Measurements from ENCODE around the gene KLHL20. TPM values are rescaled to one million over a fixed set of nuclear protein-coding genes. Genes with fewer than 3 reads are reported as not detected.
A peak's percentile ranks its signal among the peaks of the same experiment; 100 is the strongest.

KLHL20 gene
- total RNA-seq, 5 donors from 2014 or later (not counting 1 experiment from before 2014, with no cell fraction given), result 28.7 to 34.5 (median 31.2) TPM

GRCh38 chr1:173824315-173825081 is 109.7 kb downstream of the KLHL20 start, which contains the start of the genes CENPL and DARS2:
Gene CENPL, minus strand, starts transcription at chr1:173824883. Its CDS starts 13,584 bp downstream, at chr1:173811299.
Gene DARS2, plus strand, starts transcription at chr1:173824673. Its CDS starts 557 bp downstream, at chr1:173825230.
- peak; percentile 91 to 94 (median 92) for ATAC-seq (replicated peaks in 1 of 4)
- H3K36me3 ChIP-seq (ENCODE audit: control insufficient read depth in 2 of 2, extremely low read depth in 1 of 2, insufficient read depth in 1 of 2, low read length in 1 of 2), result peaks cover 0 to 3% of the 10 kb centered on the region in 2 donors
- WGBS (ENCODE audit: insufficient coverage), result under 1% methylated on average over 33 of the region's 55 CpGs
- peak within 1 kb of the TSS; percentile 81 for H3K27ac ChIP-seq (ENCODE audit: low read length)
- peak; percentile 78 to 96 (median 90) for DNase-seq
- no peaks in the 10 kb centered on the region for H3K27me3 ChIP-seq (replicated peaks in 1 of 2; ENCODE audit: control insufficient read depth in 2 of 2, extremely low read depth in 1 of 2, insufficient read depth in 2 of 2, low read length in 1 of 2)
- Mint-ChIP-seq H3K27me3 (no peaks in the 10 kb centered on the region), H3K9me3 (no peaks in the 10 kb centered on the region), H3K27ac (peak within 1 kb of the TSS; percentile 94 to 96), H3K36me3 (peaks cover 4% of the 10 kb centered on the region), H3K4me3 (peak within 1 kb of the TSS; percentile 94 to 99 (median 96)), H3K4me1 (peaks cover 43 to 60% (median 59%) of the 10 kb centered on the region in 3 donors)
- peak within 1 kb of the TSS; percentile 85 for H3K4me3 ChIP-seq (ENCODE audit: control insufficient read depth in 1 of 2, extremely low read depth in 1 of 2, low read length in 1 of 2)
- peaks cover 9 to 19% of the 10 kb centered on the region in 2 experiments for H3K4me1 ChIP-seq (ENCODE audit: control insufficient read depth in 1 of 2, extremely low read depth in 1 of 2, insufficient read depth in 2 of 2, low read length in 2 of 2)
- H3K9me3 ChIP-seq, result no peaks in the 10 kb centered on the region
- POLR2A ChIA-PET, result interaction anchor here (0.6 to 1.2 kb wide), 7 partner anchors 27 to 616 kb away, joined by 3 to 6 read pairs (median 3); partner anchors contain the start of gene GAS5 (in 1 of the 2)
- CTCF ChIA-PET, result interaction anchor here (0.6 to 2.9 kb wide), 20 partner anchors 20 to 1226 kb away, joined by 3 to 49 read pairs (median 4); partner anchors contain the start of genes KLHL20 (in 1 of the 2), PRDX6 (in 1 of the 2) and ZBTB37 (in 1 of the 2)

GRCh38 chr1:173827611-173828010 is 112.8 kb downstream of the KLHL20 start:
- Histone ChIP-seq H3K9me3 (no peaks in the 10 kb centered on the region), H3K4me3 (ENCODE audit: control insufficient read depth in 1 of 2, extremely low read depth in 1 of 2, low read length in 1 of 2) (no peak overlapping the region), H3K27ac (ENCODE audit: low read length) (no peak overlapping the region), H3K4me1 (ENCODE audit: control insufficient read depth in 1 of 2, extremely low read depth in 1 of 2, insufficient read depth in 2 of 2, low read length in 2 of 2) (peaks cover 9 to 19% of the 10 kb centered on the region in 2 experiments), H3K27me3 (replicated peaks in 1 of 2; ENCODE audit: control insufficient read depth in 2 of 2, extremely low read depth in 1 of 2, insufficient read depth in 2 of 2, low read length in 1 of 2) (no peaks in the 10 kb centered on the region), H3K36me3 (ENCODE audit: control insufficient read depth in 2 of 2, extremely low read depth in 1 of 2, insufficient read depth in 1 of 2, low read length in 1 of 2) (peaks cover 5 to 15% of the 10 kb centered on the region in 2 donors)
- 100% methylated on average over 2 of the region's 2 CpGs for WGBS (ENCODE audit: insufficient coverage)
- H3K27ac Mint-ChIP-seq, result no peak overlapping the region
- peaks cover 27 to 43% (median 39%) of the 10 kb centered on the region in 3 donors for H3K4me1 Mint-ChIP-seq
- DNase-seq (no peak), ATAC-seq (replicated peaks in 1 of 4) (no peak)
- H3K9me3 Mint-ChIP-seq, result no peaks in the 10 kb centered on the region
- no peaks in the 10 kb centered on the region for H3K27me3 Mint-ChIP-seq
- no peak overlapping the region for H3K4me3 Mint-ChIP-seq
- ChIA-PET POLR2A (interaction anchor here (0.6 to 1.0 kb wide), 3 partner anchors 35 to 919 kb away, joined by 3 read pairs; no protein-coding TSS in a partner anchor), CTCF (interaction anchor here (0.7 to 1.1 kb wide), 4 partner anchors 27 to 398 kb away, joined by 3 to 8 read pairs (median 4); no protein-coding TSS in a partner anchor)
- peaks cover 15% of the 10 kb centered on the region for H3K36me3 Mint-ChIP-seq

DNA sequence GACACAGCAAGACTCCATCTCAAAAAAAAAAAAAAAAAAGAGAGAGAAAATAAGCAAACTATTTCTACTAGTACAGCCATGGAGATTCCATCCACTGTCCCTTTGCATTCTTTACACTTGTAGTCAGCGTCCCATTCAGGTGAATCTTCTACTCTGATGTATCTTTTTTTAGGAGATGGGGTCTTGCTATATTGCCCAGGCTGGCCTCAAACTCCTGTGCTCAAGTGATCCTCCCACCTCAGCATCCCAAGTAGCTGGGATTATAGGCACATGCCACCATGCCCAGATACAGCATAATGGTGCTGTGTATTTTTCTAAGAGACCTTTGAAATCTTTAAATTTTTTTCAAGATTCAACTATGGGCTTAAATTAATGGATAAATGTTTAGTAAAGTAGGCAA is 118.0 kb downstream of the KLHL20 start:
- Mint-ChIP-seq H3K4me3 (no peak overlapping the region), H3K27ac (no peak overlapping the region), H3K27me3 (no peaks in the 10 kb centered on the region), H3K36me3 (peaks cover 31% of the 10 kb centered on the region), H3K4me1 (peaks cover 0 to 8% (median 4%) of the 10 kb centered on the region in 3 donors), H3K9me3 (no peaks in the 10 kb centered on the region)
- Histone ChIP-seq H3K9me3 (no peaks in the 10 kb centered on the region), H3K4me1 (ENCODE audit: control insufficient read depth in 1 of 2, extremely low read depth in 1 of 2, insufficient read depth in 2 of 2, low read length in 2 of 2) (no peaks in the 10 kb centered on the region), H3K27me3 (replicated peaks in 1 of 2; ENCODE audit: control insufficient read depth in 2 of 2, extremely low read depth in 1 of 2, insufficient read depth in 2 of 2, low read length in 1 of 2) (no peaks in the 10 kb centered on the region), H3K36me3 (ENCODE audit: control insufficient read depth in 2 of 2, extremely low read depth in 1 of 2, insufficient read depth in 1 of 2, low read length in 1 of 2) (peaks cover 12 to 39% of the 10 kb centered on the region in 2 donors), H3K27ac (ENCODE audit: low read length) (no peak overlapping the region), H3K4me3 (ENCODE audit: control insufficient read depth in 1 of 2, extremely low read depth in 1 of 2, low read length in 1 of 2) (no peak overlapping the region)
- ChIA-PET POLR2A (no interaction called here), CTCF (no interaction called here)
- DNase-seq, result no peak
- no peak for ATAC-seq (replicated peaks in 1 of 4)
- no CpG with 5 or more reads among the region's 1 CpG for WGBS (ENCODE audit: insufficient coverage)

Other genes with a start within 250 kb of the KLHL20 start
- gene PRDX6, start 237.6 kb upstream of the KLHL20 start, total RNA-seq, result 100 to 1,000 TPM in 2 of 5 donors, 10 to 100 TPM in 3; 70.7 to 108 (median 98.3) TPM
- not detected for gene SLC9C2, start 111.9 kb upstream of the KLHL20 start, total RNA-seq
- gene TEX50, start 79.6 kb upstream of the KLHL20 start, total RNA-seq, result not detected
- not detected for gene ANKRD45, start 45.1 kb upstream of the KLHL20 start, total RNA-seq
- gene DARS2, start 109.7 kb downstream of the KLHL20 start, total RNA-seq, result 10 to 100 TPM in 3 of 5 donors, 1 to 10 TPM in 2; 4.9 to 14.1 (median 13.6) TPM
- gene CENPL, start 109.9 kb downstream of the KLHL20 start, total RNA-seq, result 10 to 100 TPM in 3 of 5 donors, 1 to 10 TPM in 2; 8.1 to 12.7 (median 10.3) TPM
- 100 to 1,000 TPM; 638 to 881 (median 772) TPM for gene GAS5, start 153.0 kb downstream of the KLHL20 start, total RNA-seq
- 10 to 100 TPM; 17.6 to 24.7 (median 22.4) TPM for gene ZBTB37, start 153.4 kb downstream of the KLHL20 start, total RNA-seq
- gene SERPINC1, start 202.3 kb downstream of the KLHL20 start, total RNA-seq, result 1 to 10 TPM in 1 of 5 donors, under 1 TPM in 2, not detected in 2; 0.72 to 1.3 (median 0.95) TPM

All from T-cell (primary cell).